Calu3 (cell line): ENCODE data around the gene SLC25A47. TPM values are rescaled to one million over a fixed set of nuclear protein-coding genes. Genes with fewer than 3 reads are reported as not detected.
A peak's percentile ranks its signal among the peaks of the same experiment; 100 is the strongest.

ENCODE experiments used
- BruUV-seq: library from RNA; stranded (reverse); fragments of 400-500 nt; replicated peaks from 2 replicates; lab custom pipeline; 2021; lab: Mats Ljungman, UMichigan
- CTCF ChIA-PET: fragments of 300-600 bp; sonication (Branson Sonifier 250); formaldehyde crosslinking; loops from one replicate; lab custom pipeline; 2022; ENCODE audit warnings: antibody characterized with exemption; lab: Charles Lee
- DNase-seq: peaks from one replicate; pipeline ENCODE4 v3.0.0; 2022
- H3K27ac Mint-ChIP-seq: one replicate; pipeline ENCODE4 v1.8.0; 2022; ENCODE audit warnings: mixed read lengths; ENCODE audit not compliant: unreplicated experiment
- H3K27me3 Mint-ChIP-seq: one replicate; pipeline ENCODE4 v1.8.0; 2022; ENCODE audit warnings: mixed read lengths; ENCODE audit not compliant: unreplicated experiment
- H3K36me3 Mint-ChIP-seq: one replicate; pipeline ENCODE4 v1.8.0; 2022; ENCODE audit warnings: mild to moderate bottlenecking, moderate library complexity, mixed read lengths; ENCODE audit not compliant: insufficient read depth, unreplicated experiment
- H3K4me1 Mint-ChIP-seq: one replicate; pipeline ENCODE4 v1.8.0; 2022; ENCODE audit warnings: mild to moderate bottlenecking, low read depth, mixed read lengths; ENCODE audit not compliant: unreplicated experiment
- H3K4me3 Mint-ChIP-seq: one replicate; pipeline ENCODE4 v1.8.0; 2022; ENCODE audit warnings: mild to moderate bottlenecking, low read depth, moderate library complexity, mixed read lengths; ENCODE audit not compliant: unreplicated experiment
- H3K9me3 Mint-ChIP-seq: one replicate; pipeline ENCODE4 v1.8.0; 2022; ENCODE audit warnings: low read depth, mixed read lengths; ENCODE audit not compliant: unreplicated experiment
- intact Hi-C: fragments of 100-400 bp; cut with micrococcal nuclease; formaldehyde crosslinking; loops from one replicate; pipeline ENCODE4 v1.10.0; 2022; ENCODE audit not compliant: unreplicated experiment
- total RNA-seq: library from RNA; stranded (reverse); gene quantifications from 2 replicates; pipeline ENCODE4 v1.2.3, GENCODE V29; 2022
- TF ChIP-seq, protein P1 (sequence below): fragments of 200-600 bp; IDR thresholded peaks from one replicate; pipeline ENCODE4 v1.8.0; 2022; ENCODE audit warnings: antibody characterized with exemption; ENCODE audit not compliant: unreplicated experiment

SLC25A47 gene
- total RNA-seq, 1 experiment from 2014 or later, result not detected

DNA sequence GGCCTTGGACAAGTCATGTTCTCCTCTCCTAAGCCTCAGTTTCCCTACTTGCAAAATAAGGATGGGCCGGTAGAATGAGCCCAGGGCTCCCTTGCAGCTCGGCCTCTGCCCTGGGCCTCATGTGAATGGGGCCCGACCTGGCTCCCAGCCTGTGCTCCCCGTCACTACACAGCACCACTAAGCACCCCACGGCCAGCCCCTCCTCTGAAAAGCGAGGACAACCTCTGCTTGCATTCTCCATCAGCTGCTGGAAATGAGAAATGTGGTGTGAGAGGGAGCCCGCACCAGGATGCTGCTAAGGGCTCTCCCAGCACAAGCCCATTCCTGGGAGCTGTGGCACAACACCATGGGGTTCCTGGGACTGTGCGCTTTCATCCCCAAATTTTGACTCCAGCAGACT, 10.2 kb downstream of the SLC25A47 start:
- H3K27me3 Mint-ChIP-seq, result no peaks in the 10 kb centered on the region
- TF ChIP-seq, protein P1, sequence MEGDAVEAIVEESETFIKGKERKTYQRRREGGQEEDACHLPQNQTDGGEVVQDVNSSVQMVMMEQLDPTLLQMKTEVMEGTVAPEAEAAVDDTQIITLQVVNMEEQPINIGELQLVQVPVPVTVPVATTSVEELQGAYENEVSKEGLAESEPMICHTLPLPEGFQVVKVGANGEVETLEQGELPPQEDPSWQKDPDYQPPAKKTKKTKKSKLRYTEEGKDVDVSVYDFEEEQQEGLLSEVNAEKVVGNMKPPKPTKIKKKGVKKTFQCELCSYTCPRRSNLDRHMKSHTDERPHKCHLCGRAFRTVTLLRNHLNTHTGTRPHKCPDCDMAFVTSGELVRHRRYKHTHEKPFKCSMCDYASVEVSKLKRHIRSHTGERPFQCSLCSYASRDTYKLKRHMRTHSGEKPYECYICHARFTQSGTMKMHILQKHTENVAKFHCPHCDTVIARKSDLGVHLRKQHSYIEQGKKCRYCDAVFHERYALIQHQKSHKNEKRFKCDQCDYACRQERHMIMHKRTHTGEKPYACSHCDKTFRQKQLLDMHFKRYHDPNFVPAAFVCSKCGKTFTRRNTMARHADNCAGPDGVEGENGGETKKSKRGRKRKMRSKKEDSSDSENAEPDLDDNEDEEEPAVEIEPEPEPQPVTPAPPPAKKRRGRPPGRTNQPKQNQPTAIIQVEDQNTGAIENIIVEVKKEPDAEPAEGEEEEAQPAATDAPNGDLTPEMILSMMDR, result no peak
- peaks cover 64% of the 10 kb centered on the region for H3K36me3 Mint-ChIP-seq
- no peaks in the 10 kb centered on the region for H3K4me1 Mint-ChIP-seq
- H3K4me3 Mint-ChIP-seq, result no peak overlapping the region
- no peak for DNase-seq
- CTCF ChIA-PET, result no interaction called here
- BruUV-seq, result no TSS peak
- H3K27ac Mint-ChIP-seq, result no peak overlapping the region
- intact Hi-C loops, result no loop called here
- no peaks in the 10 kb centered on the region for H3K9me3 Mint-ChIP-seq

DNA sequence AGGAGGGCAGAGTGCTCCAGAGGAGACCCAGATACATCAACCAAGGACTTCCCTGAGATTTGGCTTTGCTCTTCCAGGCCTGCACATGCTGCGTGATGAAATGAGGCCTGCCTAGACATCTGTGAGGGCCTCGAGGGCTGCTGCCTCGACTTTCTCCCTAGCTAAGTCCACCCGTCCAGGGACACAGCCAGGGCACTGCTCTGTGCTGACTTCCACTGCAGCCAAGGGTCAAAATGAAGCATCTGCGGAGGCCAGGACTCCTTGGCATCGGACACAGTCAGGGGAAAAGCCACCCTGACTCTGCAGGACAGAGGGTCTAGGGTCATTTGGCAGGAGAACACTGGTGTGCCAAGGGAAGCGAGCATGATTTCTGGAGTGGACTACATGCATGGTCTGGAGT, 10.7 kb downstream of the SLC25A47 start:
- no peaks in the 10 kb centered on the region for H3K4me1 Mint-ChIP-seq

DNA sequence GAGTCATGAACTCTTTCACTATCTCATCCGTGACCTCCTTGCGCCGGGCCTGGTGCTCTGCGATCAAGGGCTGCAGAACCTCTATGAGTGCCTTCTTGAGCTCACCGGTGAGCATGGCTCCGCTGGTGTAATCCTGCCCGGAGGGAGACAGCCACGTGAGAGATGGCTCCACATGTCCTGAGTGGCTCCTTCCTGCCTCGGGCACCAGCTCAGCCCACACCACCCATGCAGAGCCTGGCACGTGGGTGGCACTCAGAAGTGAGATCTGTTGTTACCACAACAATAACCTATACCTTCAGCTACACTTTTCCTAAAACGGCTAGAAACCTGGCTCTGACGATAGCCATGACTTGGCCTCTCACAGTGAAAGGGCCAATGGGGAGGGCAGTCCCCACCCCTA, 11.8 kb downstream of the SLC25A47 start:
- H3K27ac Mint-ChIP-seq, result no peak overlapping the region
- peaks cover 69% of the 10 kb centered on the region for H3K36me3 Mint-ChIP-seq
- TF ChIP-seq, protein P1, result no peak
- no peaks in the 10 kb centered on the region for H3K4me1 Mint-ChIP-seq
- H3K4me3 Mint-ChIP-seq, result no peak overlapping the region
- CTCF ChIA-PET, result no interaction called here
- no peaks in the 10 kb centered on the region for H3K9me3 Mint-ChIP-seq
- DNase-seq, result no peak
- intact Hi-C loops, result no loop called here
- no peaks in the 10 kb centered on the region for H3K27me3 Mint-ChIP-seq
- no TSS peak for BruUV-seq

More for the DNA sequence above, 10.7 kb downstream of the SLC25A47 start:
- peaks cover 68% of the 10 kb centered on the region for H3K36me3 Mint-ChIP-seq
- TSS peak; percentile 92 for BruUV-seq
- TF ChIP-seq, protein P1, result no peak
- H3K27me3 Mint-ChIP-seq, result no peaks in the 10 kb centered on the region
- H3K9me3 Mint-ChIP-seq, result no peaks in the 10 kb centered on the region
- H3K27ac Mint-ChIP-seq, result no peak overlapping the region
- H3K4me3 Mint-ChIP-seq, result no peak overlapping the region
- intact Hi-C loops, result no loop called here
- no peak for DNase-seq
- CTCF ChIA-PET, result no interaction called here

DNA sequence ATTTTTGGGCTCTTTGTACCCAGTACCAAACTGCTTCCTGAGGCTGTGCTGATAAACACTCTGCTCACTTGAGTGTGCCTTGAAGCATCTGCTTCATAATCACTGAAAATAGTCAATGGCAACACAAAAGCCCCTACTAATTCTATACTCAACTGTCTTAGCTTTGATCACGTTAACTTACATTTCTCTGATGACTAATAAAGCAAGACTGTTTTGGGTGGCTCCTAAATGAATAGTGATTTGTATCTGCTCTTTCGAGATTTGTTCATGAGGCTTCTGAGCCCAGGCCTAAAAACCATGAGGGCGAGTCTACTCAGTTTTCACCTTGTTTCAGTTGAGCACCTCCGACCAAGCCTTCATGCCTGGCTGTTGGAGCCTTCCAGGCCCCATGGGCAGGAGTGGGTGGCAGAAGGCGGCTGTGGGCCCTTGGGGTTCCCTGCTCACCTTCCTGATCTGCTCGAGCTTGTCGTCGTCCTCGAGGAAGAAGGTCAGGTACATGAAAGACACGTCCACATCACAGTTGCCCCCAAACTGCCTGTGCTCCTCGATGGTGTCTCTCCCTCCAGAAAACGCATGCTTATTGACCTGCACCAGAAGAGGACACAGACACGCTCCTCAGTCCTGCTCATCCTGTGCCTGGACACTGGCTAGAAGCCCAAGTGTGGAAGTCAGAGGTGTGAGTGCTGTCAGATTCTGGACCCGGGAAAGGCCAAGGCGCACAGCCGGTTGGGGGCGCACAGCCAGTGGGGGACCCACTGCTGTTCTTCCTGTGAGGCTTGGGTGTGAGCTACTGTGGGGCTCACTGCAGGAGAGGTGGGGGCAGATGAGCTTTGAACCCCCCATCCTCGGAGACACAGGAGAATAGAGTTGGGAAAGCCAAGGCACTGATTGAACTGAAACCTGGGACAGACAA, 13.7 kb downstream of the SLC25A47 start:
- CTCF ChIA-PET, result no interaction called here
- no peak for DNase-seq
- Mint-ChIP-seq H3K9me3 (no peaks in the 10 kb centered on the region), H3K4me1 (peaks cover 10% of the 10 kb centered on the region), H3K4me3 (no peak overlapping the region), H3K36me3 (peaks cover 76% of the 10 kb centered on the region), H3K27me3 (no peaks in the 10 kb centered on the region), H3K27ac (no peak overlapping the region)
- intact Hi-C loops, result no loop called here
- BruUV-seq, result no TSS peak
- TF ChIP-seq, protein P1, result no peak
